NCI-H526 treated with DMSO at 0.1 percent for 48 hours (cell line): ENCODE measurements around the gene RAMP2.
"Not testable (repeated sequence)": the region's sequence is repeated elsewhere in the genome, so short reads cannot be mapped to it uniquely, and the experiment has no call there.

Experiments used
- DNase-seq: peaks from one replicate; lab custom pipeline; 2025; lab: John Stamatoyannopoulos, UW

RAMP2 gene

GRCh38 chr17:42769964-42770363, 8.9 kb downstream of the RAMP2 start:
- not testable (repeated sequence) for DNase-seq

GRCh38 chr17:42772945-42773289, 11.9 kb downstream of the RAMP2 start:
- no peak for DNase-seq

GRCh38 chr17:42773290-42774035, 12.4 kb downstream of the RAMP2 start, which contains the start of gene VPS25:
Gene VPS25, plus strand, starts transcription at chr17:42773449. Its CDS starts 27 bp downstream, at chr17:42773476.
- peak; percentile 55 for DNase-seq

- no peak for DNase-seq
Observed at GRCh38 chr17:42774066-42774745, 13.2 kb downstream of the RAMP2 start.

- no peak for DNase-seq
Observed at GRCh38 chr17:42775534-42776098, 14.6 kb downstream of the RAMP2 start.

GRCh38 chr17:42778570-42778969, 17.5 kb downstream of the RAMP2 start:
- DNase-seq = no peak

GRCh38 chr17:42779304-42779935, 18.4 kb downstream of the RAMP2 start:
- DNase-seq = no peak

GRCh38 chr17:42779936-42780850, 19.2 kb downstream of the RAMP2 start, which contains the start of gene WNK4:
Gene WNK4, plus strand, starts transcription at chr17:42780610. Its CDS starts 89 bp downstream, at chr17:42780699.
- no peak for DNase-seq

GRCh38 chr17:42780851-42781638, 20.0 kb downstream of the RAMP2 start:
- DNase-seq = no peak

GRCh38 chr17:42781639-42782165, 20.7 kb downstream of the RAMP2 start:
- no peak for DNase-seq

- DNase-seq = no peak
Observed at GRCh38 chr17:42782166-42783061, 21.4 kb downstream of the RAMP2 start.

- no peak for DNase-seq
Observed at GRCh38 chr17:42783062-42783790, 22.2 kb downstream of the RAMP2 start.

GRCh38 chr17:42783791-42784138, 22.7 kb downstream of the RAMP2 start:
- no peak for DNase-seq

- no peak for DNase-seq
Observed at GRCh38 chr17:42784409-42784808, 23.4 kb downstream of the RAMP2 start.

- DNase-seq = no peak
Observed at GRCh38 chr17:42784811-42785592, 24.0 kb downstream of the RAMP2 start.

- DNase-seq = no peak
Observed at GRCh38 chr17:42787266-42787665, 26.2 kb downstream of the RAMP2 start.

- no peak for DNase-seq
Observed at GRCh38 chr17:42791948-42792347, 30.9 kb downstream of the RAMP2 start.

GRCh38 chr17:42792545-42792944, 31.5 kb downstream of the RAMP2 start:
- no peak for DNase-seq
